GM03348 (cell line): ENCODE results near the gene WLS.
"Not testable (repeated sequence)": the region's sequence is repeated elsewhere in the genome, so short reads cannot be mapped to it uniquely, and the experiment has no call there.

Source experiments
- DNase-seq: peaks from one replicate; pipeline ENCODE4 v3.0.0; 2012; ENCODE audit warnings: low spot score

Gene WLS

GRCh38 chr1:68232289-68233148 is at the start of gene WLS:
TSS of gene WLS (minus strand) at chr1:68232523. CDS start at chr1:68232299, 224 bp downstream.
- peak; percentile 88 for DNase-seq

DNA sequence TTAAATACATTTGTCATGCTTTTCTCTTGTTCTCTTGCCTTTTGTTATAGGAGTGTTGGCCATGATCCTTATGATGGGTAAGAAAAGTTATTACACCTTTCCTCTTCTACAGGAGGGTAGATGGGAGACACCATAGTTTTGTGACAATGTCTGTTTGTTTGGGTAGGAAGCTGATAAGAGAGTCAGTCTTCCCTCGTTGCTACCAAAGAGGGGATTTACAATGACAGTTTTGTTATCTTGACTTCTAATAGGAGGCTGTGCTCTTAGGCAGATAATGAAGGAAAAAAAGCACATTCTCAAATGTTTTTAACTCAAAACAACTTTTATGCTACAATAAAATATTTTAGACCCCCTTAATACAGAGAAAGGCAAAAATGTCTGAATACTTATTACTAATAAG is 48.0 kb upstream of the WLS start:
- DNase-seq = no peak

DNA sequence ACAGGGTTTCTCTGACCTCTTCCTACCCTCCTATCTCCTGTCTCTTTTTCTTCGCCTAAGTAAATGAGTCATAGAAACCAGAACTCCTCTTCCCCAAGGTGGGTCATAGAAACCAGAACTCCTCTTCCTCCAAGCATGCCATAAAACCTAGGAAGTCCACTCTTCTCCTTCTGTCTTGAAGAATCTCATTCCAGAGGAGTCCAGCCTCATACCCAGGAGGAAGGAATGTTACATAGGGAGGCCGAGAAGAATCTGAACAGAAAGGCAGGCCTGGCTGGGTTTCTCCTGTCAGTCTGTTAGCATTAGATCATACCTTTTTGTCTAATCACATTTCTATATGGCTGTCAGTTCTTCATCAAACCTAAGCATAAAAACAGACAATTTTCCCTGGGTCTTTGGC is 47.5 kb upstream of the WLS start:
- no peak for DNase-seq

- no peak for DNase-seq
Observed at GRCh38 chr1:68278221-68278620, 45.9 kb upstream of the WLS start.

- no peak for DNase-seq
Observed at GRCh38 chr1:68276448-68276847, 44.1 kb upstream of the WLS start.

DNA sequence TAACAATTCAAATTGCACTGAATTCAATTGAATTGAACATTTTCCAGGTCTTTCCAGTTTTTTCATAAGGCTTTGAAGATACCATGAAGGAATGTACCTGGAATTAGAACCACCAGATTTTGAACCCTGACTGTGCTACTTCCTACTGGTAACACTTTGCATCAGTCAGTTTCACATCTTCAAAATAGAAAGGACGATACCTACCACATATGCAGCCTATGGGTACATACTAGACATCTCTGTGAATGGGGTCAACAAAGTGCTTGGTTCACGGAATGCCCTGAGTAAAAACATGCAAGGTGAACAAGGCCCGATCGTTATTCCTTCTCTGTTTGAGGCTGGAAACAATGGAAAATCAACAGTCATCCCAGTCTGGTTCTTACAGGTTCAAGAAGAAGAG is 41.2 kb upstream of the WLS start:
- no peak for DNase-seq

DNA sequence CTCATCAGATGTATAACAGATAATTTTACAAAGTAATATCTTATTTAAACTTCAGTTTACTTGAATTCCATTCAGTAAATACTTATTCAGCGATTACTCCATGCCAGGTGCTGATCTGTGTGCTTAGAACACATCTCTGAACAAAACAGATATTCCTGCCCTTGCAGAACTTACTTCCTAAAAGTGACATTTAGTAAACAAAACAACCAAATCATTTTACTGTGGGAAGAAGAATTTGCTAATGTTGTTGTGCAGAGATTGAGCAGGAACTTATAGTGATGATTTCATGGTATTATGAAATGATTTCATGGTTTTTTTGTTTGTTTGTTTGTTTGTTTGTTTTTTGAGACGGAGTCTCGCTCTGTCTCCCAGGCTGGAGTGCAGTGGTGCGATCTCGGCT is 39.3 kb upstream of the WLS start:
- no peak for DNase-seq

DNA sequence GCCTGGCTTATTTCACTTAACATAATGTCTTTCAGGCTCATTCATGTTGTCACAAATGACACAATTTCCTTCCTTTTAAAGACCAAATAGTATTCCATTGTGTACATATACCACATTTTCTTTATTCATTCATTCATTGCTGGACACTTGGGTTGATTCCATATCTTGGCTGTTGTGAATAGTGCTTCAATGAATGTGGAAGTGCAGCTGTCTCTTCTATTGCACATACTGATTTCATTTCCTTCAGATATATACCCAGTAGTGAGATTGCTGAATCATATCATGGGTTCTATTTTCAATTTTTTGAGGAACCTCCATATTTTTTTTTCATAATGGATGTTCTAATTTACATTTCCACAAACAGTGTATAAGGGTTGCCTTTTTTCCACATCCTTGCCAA is 38.6 kb upstream of the WLS start:
- no peak for DNase-seq

DNA sequence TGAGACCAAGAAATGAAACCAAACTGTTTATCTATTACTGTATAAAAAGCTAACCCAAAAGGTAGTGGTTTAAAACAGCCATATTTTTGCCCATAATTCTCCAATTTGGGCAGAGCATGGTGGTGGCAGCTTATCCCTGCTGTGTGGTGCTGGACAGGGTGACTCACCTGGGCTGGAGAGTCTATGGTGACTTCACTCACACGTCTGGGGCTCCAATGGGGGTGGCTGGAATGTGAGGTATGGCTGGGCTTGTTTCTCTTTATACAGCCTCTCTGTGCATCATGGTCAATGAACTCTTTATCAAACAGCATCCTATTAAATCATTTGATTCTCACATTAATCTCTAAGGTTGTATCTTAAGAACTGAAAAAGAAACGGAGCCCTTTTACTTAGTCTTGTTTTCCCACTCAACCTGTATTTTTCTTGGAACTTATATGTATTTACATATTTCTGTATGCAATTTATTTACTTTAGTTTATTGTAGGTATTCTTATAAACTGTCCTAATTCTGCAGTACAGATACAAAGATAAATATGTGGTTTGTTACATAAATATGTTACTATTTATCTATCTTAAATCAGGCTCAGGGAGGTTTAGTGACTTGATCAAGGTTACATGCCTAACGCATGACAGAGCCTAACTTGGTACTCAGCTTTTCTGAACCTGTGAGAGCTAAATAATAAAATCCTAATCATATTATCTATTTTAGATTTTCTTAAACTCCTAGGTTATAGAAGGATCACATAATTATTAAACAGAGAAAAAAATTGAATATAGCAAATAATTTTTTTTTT is 37.5 kb upstream of the WLS start:
- DNase-seq = peak; percentile 27

GRCh38 chr1:68268896-68269483 is 36.7 kb upstream of the WLS start:
- DNase-seq = no peak

GRCh38 chr1:68256824-68257223 is 24.5 kb upstream of the WLS start:
- not testable (repeated sequence) for DNase-seq

DNA sequence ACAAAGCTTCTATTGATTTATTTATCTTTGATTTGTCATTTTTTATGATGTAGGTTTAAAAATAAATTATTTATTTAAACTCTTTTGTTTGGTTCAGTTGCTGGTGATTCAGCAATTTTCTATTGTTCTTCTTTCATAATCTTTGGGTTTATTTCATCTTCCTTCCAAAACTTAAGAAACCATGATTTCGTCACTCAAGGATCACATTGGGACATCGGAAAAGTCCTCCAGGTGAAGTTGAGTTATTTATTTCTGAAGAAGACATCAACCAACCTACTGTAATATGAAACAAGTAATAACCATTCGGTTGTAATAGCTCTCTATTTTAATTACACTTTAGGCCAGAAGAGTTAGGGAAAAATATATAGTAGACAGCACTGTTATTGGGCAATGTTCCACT is 23.0 kb upstream of the WLS start:
- no peak for DNase-seq

- DNase-seq = no peak
Observed at GRCh38 chr1:68254667-68255226, 22.4 kb upstream of the WLS start.

DNA sequence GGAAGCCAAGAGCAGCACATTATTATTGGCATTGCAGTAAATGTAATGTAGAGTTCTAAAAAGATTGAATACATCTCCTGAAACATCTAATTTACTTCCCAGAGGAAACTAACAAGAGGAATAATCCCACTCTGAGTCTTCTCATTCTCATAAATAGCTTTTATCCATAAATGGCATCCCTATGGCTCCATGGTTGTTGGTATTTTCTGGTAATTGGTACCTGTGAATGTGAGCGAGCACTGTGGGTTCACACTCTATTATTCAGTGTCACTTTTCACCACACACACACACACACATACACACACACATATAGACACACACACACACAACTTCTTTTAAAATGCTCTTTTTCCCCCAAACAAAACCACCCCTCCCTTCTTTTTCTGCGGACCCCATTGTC is 4.7 kb upstream of the WLS start:
- no peak for DNase-seq

DNA sequence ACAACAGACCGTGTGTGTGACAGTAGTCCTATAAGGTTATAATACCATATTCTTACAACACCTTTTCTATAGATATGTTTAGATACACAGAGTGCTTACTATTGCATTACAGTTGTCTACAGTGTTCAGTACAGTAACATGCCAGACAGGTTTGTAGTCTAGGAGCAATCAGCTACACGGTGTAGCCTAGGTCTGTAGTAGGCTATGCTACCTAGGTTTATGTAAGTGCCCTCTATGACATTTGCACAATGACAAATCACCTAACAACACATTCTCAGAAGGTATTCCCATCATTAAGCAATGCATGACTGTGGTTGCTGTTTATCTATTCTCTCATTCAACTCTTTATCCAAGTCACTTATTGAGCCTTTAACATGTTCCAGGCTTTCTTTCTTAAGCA is 1.8 kb upstream of the WLS start:
- no peak for DNase-seq

GRCh38 chr1:68233202-68233601 is 879 bp upstream of the WLS start:
- DNase-seq = no peak

GRCh38 chr1:68231627-68232288 is 565 bp downstream of the WLS start:
- DNase-seq = peak; percentile 77

- DNase-seq = peak; percentile 57
Observed at GRCh38 chr1:68230901-68231626, 1.3 kb downstream of the WLS start.

DNA sequence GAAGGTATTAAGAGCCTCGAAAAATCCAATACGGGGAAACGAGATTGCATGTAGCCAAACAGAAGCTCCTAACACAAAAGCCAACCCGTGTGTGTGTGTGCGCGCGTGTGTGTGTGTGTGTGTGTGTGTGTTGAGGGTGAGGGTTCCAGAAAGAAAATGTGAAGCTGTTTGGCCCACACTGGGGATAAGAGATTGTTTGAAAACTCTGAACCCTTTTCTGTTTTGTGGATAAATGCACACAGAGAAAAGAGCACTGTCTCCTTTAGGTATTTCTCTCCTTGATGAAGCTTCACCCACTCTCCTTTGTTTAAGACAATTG is 1.9 kb downstream of the WLS start:
- no peak for DNase-seq

GRCh38 chr1:68229650-68230483 is 2.5 kb downstream of the WLS start:
- DNase-seq = peak; percentile 11

- peak; percentile 16 for DNase-seq
Observed at GRCh38 chr1:68228851-68229250, 3.5 kb downstream of the WLS start.
